ENCODE measurements around the gene GPR39. TPM values are rescaled to one million over a fixed set of nuclear protein-coding genes. Genes with fewer than 3 reads are reported as not detected.

Gene GPR39
- total RNA-seq, 1 experiment from 2014 or later, result 0.50 TPM

DNA sequence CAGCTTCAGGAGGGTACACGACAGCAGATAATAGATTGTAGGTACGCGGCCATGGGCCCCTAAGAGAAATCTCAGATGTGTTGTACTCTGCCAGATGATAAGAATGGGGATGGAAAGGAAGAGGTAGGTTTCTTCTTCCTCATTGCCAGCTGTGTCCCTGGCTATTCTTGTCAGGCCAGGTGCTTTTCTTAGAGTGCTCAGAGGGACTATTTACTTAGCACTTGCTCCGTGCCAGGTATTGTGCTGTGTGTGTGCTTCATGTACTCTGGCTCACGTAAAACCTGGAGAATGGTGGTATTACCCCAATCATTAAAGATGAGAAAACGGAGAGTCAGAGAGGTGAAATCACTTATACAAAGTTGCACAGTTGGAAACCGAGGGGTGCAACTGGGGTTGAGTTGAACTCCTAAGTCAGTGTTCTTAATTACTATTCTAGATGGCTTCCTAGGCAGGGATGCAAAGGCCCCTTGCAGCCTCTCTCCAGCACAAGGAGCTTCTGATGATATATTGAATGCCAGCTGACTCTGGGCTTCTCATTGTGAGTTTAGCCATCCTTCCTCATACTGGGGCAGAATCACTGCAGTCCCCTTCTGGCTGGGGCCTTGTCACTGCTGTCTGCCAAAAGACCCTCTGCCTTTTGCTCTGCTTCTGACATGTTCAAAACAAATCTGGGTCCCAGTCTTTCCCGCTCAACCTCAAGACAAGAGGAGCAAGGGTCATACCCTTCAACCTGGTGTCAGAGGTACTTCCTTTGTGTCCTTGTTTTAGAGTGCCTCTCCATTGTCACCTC lies 192.7 kb downstream of the GPR39 start:
- Histone ChIP-seq H3K4ac (ENCODE audit: low read depth, low read length) (no peak overlapping the region), H3K4me1 (ENCODE audit: insufficient read depth, low read length) (no peaks in the 10 kb centered on the region; the same call in 1 of the 2 replicates), H3T11ph (ENCODE audit: low read length) (no peak overlapping the region), H4K91ac (ENCODE audit: insufficient read length, low read depth, low read length) (no peak overlapping the region), H4K20me1 (ENCODE audit: control insufficient read depth, insufficient read depth, insufficient read length) (no peaks in the 10 kb centered on the region), H3K23me2 (ENCODE audit: insufficient read length, low read depth, low read length, poor library complexity, severe bottlenecking) (no peaks in the 10 kb centered on the region), H2BK12ac (ENCODE audit: insufficient read length, low read depth, low read length) (no peak overlapping the region), H4K5ac (ENCODE audit: insufficient read length, low read depth, low read length) (no peak overlapping the region), H3K9ac (ENCODE audit: extremely low read depth, insufficient read length, low read length) (no peak overlapping the region), H2BK15ac (ENCODE audit: low read depth, low read length) (no peak overlapping the region), H3K27ac (ENCODE audit: insufficient read length, low read depth, low read length) (no peak overlapping the region), H2AFZ (ENCODE audit: low read length) (no peak overlapping the region), H2BK5ac (ENCODE audit: insufficient read length, low read length) (no peak overlapping the region), H3K79me1 (ENCODE audit: insufficient read depth, low read depth, low read length, poor library complexity, severe bottlenecking) (no peaks in the 10 kb centered on the region), H3K14ac (ENCODE audit: insufficient read depth, low read length) (no peak overlapping the region), H3K79me2 (ENCODE audit: insufficient read depth, low read length) (no peaks in the 10 kb centered on the region), H3K23ac (ENCODE audit: insufficient read length, low read depth, low read length) (no peak overlapping the region), H2AK5ac (ENCODE audit: insufficient read length, low read length) (no peak overlapping the region), H2BK120ac (ENCODE audit: low read depth, low read length, poor library complexity, severe bottlenecking) (no peak overlapping the region), H3K18ac (ENCODE audit: insufficient read length, low read depth, low read length) (no peak overlapping the region), H3K9me3 (ENCODE audit: control insufficient read depth, low read depth, low read length) (no peaks in the 10 kb centered on the region), H4K8ac (replicated peaks; ENCODE audit: insufficient read length, low read depth, low read length) (no peak overlapping the region), H3K56ac (ENCODE audit: insufficient read length, low read depth, low read length) (no peak overlapping the region), H3K4me2 (ENCODE audit: insufficient read depth, insufficient read length, low read length) (no peak overlapping the region), H3K27me3 (ENCODE audit: insufficient read depth, low read length) (no peaks in the 10 kb centered on the region), H2BK20ac (ENCODE audit: low read depth, low read length, poor library complexity, severe bottlenecking) (no peak overlapping the region)
- Mint-ChIP-seq H3K4me3 (no peak overlapping the region), H3K9me3 (no peaks in the 10 kb centered on the region), H3K27me3 (ENCODE audit: low read depth) (peaks cover 3% of the 10 kb centered on the region), H3K4me1 (peaks cover 18 to 30% of the 10 kb centered on the region in 2 experiments), H3K36me3 (ENCODE audit: insufficient read depth in 1 of 3, low read depth in 3 of 3) (no peaks in the 10 kb centered on the region; a peak in 1 of 7 replicates), H3K27ac (no peak overlapping the region; a peak in 1 of 7 replicates)
- no peak for DNase-seq
- TF ChIP-seq, protein P1, sequence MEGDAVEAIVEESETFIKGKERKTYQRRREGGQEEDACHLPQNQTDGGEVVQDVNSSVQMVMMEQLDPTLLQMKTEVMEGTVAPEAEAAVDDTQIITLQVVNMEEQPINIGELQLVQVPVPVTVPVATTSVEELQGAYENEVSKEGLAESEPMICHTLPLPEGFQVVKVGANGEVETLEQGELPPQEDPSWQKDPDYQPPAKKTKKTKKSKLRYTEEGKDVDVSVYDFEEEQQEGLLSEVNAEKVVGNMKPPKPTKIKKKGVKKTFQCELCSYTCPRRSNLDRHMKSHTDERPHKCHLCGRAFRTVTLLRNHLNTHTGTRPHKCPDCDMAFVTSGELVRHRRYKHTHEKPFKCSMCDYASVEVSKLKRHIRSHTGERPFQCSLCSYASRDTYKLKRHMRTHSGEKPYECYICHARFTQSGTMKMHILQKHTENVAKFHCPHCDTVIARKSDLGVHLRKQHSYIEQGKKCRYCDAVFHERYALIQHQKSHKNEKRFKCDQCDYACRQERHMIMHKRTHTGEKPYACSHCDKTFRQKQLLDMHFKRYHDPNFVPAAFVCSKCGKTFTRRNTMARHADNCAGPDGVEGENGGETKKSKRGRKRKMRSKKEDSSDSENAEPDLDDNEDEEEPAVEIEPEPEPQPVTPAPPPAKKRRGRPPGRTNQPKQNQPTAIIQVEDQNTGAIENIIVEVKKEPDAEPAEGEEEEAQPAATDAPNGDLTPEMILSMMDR (conservative IDR thresholded peaks at IDR 0.05), result no peak
- WGBS (ENCODE audit: extremely low coverage, insufficient read length, low lambda C conversion rate), result no CpG with 5 or more reads among the region's 8 CpGs

Data from H9 (cell line).